Colonic mucosa (tissue), 4 donors: ENCODE data around the gene BOD1L1. TPM values are rescaled to one million over a fixed set of nuclear protein-coding genes. Genes with fewer than 3 reads are reported as not detected.
A peak's percentile ranks its signal among the peaks of the same experiment; 100 is the strongest.

ENCODE experiments used
- DNase-seq: peaks from one replicate; pipeline ENCODE4 v3.0.0-alpha.2; 2020
- H3K27ac ChIP-seq: fragments of 200-600 bp; one replicate; pipeline ENCODE4 v1.8.0; 2021
- H3K27me3 ChIP-seq: fragments of 200-600 bp; one replicate; pipeline ENCODE4 v1.8.0; 2021
- H3K36me3 ChIP-seq: fragments of 200-600 bp; one replicate; pipeline ENCODE4 v1.8.0; 2021
- H3K4me1 ChIP-seq: fragments of 200-600 bp; one replicate; pipeline ENCODE4 v1.8.0; 2021; ENCODE audit warnings: mild to moderate bottlenecking
- H3K4me3 ChIP-seq: fragments of 200-600 bp; one replicate; pipeline ENCODE4 v1.8.0; 2021
- H3K9ac ChIP-seq, 2 donors: one replicate each; pipeline ENCODE4 v1.7.0; 2013; ENCODE audit warnings: control low read depth in 2 of 2, low read depth in 2 of 2, low read length in 2 of 2
- H3K9me3 ChIP-seq: fragments of 200-600 bp; one replicate; pipeline ENCODE4 v1.8.0; 2021
- CTCF ChIP-seq: fragments of 200-600 bp; IDR thresholded peaks from one replicate; pipeline ENCODE4 v1.8.0; 2022; ENCODE audit warnings: antibody characterized with exemption, mild to moderate bottlenecking
- intact Hi-C: fragments of 100-400 bp; cut with DNase I; formaldehyde crosslinking; loops from one replicate; pipeline ENCODE4 v1.14.1; 2022
- total RNA-seq, 2 donors: library from RNA; stranded (reverse); fragmentation: NEBNext Ultra II Directional in 1 of 2; extraction: Animal tissue kit (Norgen Biotek cat#: 25700) in 1 of 2; gene quantifications; one replicate each; pipeline ENCODE4 v1.2.1, GENCODE V29; 2021
- donor health status: healthy.
- donor health status: DM: no; HTN: no; CAD: no.
- donor health status: DM: no; HTN: no; CAD: no.

BOD1L1 gene
- total RNA-seq, 2 donors from 2014 or later, result 20.7 to 24.7 TPM

GRCh38 chr4:13665701-13666660, 38.5 kb upstream of the BOD1L1 start:
- Histone ChIP-seq H3K9ac (no peak overlapping the region), H3K27ac (no peak overlapping the region), H3K36me3 (no peaks in the 10 kb centered on the region), H3K27me3 (no peaks in the 10 kb centered on the region), H3K4me1 (no peaks in the 10 kb centered on the region), H3K4me3 (no peak overlapping the region), H3K9me3 (no peaks in the 10 kb centered on the region)
- intact Hi-C loops, result no loop called here
- DNase-seq, result no peak
- TF ChIP-seq CTCF, result no peak

GRCh38 chr4:13659341-13660070, 32.0 kb upstream of the BOD1L1 start:
- intact Hi-C loops, result loop anchor here (10.0 kb wide), 1 partner anchor 1125 kb away; no protein-coding TSS in a partner anchor
- H3K9ac ChIP-seq, result no peak overlapping the region
- no peaks in the 10 kb centered on the region for H3K9me3 ChIP-seq
- H3K27me3 ChIP-seq, result no peaks in the 10 kb centered on the region
- no peaks in the 10 kb centered on the region for H3K36me3 ChIP-seq
- no peak overlapping the region for H3K27ac ChIP-seq
- DNase-seq, result no peak
- TF ChIP-seq CTCF, result no peak
- H3K4me1 ChIP-seq, result no peaks in the 10 kb centered on the region
- H3K4me3 ChIP-seq, result no peak overlapping the region

- Histone ChIP-seq H3K36me3 (no peaks in the 10 kb centered on the region), H3K4me3 (no peak overlapping the region), H3K27ac (no peak overlapping the region), H3K9me3 (no peaks in the 10 kb centered on the region), H3K4me1 (no peaks in the 10 kb centered on the region), H3K9ac (no peak overlapping the region), H3K27me3 (no peaks in the 10 kb centered on the region)
- TF ChIP-seq CTCF, result peak; percentile 77
- DNase-seq, result peak; percentile 42
- intact Hi-C loops, result loop anchor here (10.0 kb wide), 1 partner anchor 1128 kb away; no protein-coding TSS in a partner anchor
These were observed 29.3 kb upstream of the BOD1L1 start for GRCh38 chr4:13656569-13657405.

GRCh38 chr4:13654162-13654797, 26.8 kb upstream of the BOD1L1 start:
- intact Hi-C loops, result loop anchor here (10.0 kb wide), 1 partner anchor 1131 kb away; no protein-coding TSS in a partner anchor
- peak; percentile 92 for TF ChIP-seq CTCF
- H3K27me3 ChIP-seq, result no peaks in the 10 kb centered on the region
- no peak overlapping the region for H3K9ac ChIP-seq
- DNase-seq, result peak; percentile 83
- H3K4me3 ChIP-seq, result peak overlapping the region; percentile 62
- H3K4me1 ChIP-seq, result no peaks in the 10 kb centered on the region
- H3K36me3 ChIP-seq, result no peaks in the 10 kb centered on the region
- H3K27ac ChIP-seq, result no peak overlapping the region
- no peaks in the 10 kb centered on the region for H3K9me3 ChIP-seq
